ENCODE measurements around the gene MEN1.

MEN1 gene

DNA sequence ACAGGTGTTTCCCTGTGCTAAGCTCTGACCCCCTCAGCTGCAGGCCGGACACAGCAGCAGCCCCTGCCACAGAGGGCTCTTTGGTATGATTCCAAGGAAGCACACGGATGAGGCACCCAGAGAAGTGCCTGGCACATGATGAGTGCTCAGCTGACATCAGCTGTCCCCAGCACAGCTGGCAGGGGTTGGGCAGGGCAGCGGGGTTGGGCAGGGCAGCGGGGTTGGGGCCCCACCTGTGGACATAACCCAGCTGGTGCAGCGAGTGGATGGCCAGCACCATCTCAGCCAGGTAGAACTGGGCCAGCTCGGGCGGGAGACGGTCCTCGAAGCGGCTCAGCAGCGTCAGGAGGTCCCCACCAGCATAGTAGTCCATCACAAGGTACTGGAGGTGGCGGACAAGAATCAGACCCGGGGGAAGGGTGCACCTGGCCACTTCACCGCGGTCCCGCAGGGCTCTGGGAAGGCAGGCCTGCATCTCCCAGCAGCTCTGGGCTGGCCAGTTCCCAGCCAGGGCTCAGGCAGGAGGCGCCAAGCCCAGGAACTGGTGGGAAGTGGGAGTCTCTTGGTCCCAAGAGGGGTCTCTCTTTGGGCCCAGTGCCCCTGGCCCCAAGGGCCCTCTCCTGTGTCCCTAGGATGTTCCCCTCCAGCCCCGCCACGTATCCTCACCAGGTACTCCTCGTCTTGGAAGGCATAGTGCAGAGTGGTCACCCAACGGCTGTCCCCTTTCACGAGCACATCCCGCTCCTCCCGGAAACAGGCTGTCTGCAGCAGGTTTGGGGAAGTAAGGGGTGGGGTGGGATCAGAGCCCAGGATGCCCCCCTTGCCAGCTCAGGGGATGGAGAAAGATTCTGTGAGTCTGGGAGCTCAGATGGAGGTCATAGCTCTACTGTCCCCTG lies 29.8 kb upstream of the MEN1 start:
- no peak for DNase-seq (ENCODE audit: low read depth)
- TF ChIP-seq, protein P1, sequence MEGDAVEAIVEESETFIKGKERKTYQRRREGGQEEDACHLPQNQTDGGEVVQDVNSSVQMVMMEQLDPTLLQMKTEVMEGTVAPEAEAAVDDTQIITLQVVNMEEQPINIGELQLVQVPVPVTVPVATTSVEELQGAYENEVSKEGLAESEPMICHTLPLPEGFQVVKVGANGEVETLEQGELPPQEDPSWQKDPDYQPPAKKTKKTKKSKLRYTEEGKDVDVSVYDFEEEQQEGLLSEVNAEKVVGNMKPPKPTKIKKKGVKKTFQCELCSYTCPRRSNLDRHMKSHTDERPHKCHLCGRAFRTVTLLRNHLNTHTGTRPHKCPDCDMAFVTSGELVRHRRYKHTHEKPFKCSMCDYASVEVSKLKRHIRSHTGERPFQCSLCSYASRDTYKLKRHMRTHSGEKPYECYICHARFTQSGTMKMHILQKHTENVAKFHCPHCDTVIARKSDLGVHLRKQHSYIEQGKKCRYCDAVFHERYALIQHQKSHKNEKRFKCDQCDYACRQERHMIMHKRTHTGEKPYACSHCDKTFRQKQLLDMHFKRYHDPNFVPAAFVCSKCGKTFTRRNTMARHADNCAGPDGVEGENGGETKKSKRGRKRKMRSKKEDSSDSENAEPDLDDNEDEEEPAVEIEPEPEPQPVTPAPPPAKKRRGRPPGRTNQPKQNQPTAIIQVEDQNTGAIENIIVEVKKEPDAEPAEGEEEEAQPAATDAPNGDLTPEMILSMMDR (IDR thresholded peaks at IDR 0.05; ENCODE audit: low read length, missing control alignments) = no peak
- H3K4me3 ChIP-seq (replicated peaks; ENCODE audit: low read depth, low read length) = no peak overlapping the region

DNA sequence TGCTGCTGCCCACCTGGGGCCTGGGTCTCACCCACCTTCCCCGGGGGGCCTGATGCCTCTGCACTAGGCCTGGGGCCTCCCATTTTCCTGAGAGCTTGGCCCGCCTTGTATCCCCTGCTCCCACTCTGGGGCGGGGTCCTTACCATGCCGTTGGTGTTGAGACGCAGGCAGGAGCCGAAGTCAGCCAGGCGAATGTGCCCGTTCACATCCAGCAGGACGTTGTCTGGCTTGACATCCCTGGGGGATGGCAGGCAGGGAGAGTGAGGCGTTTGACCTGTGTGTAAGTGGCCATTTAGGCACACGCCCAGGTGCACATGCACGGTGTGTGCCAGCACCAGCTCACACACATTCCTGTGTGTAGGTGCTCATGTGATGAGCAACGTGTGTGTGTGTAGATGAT lies 29.0 kb upstream of the MEN1 start:
- TF ChIP-seq, protein P1 (IDR thresholded peaks at IDR 0.05; ENCODE audit: low read length, missing control alignments) = no peak
- no peak overlapping the region for H3K4me3 ChIP-seq (replicated peaks; ENCODE audit: low read depth, low read length)
- DNase-seq (ENCODE audit: low read depth) = no peak

DNA sequence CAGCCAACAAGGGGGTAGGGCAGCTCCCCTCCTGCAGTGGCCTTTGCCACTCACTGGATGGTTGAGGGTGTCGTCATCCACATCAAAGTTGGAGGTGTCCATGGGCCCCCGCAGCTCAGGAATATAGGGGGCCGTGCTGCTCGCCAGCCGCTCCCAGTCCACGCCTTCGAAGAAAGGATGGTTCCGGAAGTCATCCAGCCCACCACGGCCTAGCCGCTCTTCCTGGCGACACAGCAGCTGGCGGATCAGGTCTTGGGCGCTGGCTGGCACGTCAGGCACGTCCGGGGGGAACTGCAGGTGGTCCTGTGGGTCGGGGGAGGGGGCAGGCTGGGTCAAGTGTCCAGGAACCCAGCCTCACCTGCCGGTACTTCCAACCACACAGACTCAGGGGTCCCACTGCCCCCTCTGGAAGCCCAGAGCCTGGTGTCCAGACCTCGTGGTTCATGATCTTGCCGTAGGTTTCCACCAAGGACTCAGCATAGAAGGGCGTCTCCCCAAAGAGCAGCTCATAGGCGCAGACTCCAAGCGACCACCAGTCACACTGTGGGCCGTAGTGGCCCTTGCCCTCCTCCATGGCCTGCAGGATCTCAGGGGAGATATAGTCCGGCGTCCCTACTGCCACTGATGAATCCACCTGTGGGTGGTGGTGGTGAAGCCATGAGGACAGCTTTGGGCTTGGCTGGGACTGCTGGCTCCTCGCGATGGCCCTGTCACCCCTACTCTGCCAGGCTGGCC lies 28.4 kb upstream of the MEN1 start:
- no peak for DNase-seq (ENCODE audit: low read depth)
- TF ChIP-seq, protein P1 (IDR thresholded peaks at IDR 0.05; ENCODE audit: low read length, missing control alignments) = no peak

DNA sequence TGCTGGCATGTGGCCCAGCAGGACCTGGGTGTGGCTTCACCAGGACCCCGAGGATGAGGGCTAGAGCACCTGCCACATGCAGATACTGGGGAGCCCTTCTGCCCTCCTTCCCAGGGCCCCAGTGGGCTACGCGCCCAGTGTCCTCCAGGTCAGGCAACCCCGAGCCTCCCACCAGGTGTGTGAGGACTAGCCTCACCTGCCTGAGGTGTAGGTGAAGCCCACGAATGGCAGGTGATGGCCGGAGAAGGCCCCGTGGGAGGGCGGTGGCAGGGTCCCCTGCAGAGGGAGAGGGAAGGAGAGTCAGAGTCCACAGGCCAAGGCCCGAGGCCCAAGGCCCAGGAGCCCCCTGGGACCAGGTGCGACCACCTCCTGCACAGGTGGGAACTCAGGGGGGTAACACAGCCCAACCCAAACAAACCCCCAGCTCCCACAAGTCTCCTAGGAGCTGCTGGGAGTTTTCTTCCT lies 27.6 kb upstream of the MEN1 start:
- TF ChIP-seq, protein P1 (IDR thresholded peaks at IDR 0.05; ENCODE audit: low read length, missing control alignments) = no peak
- DNase-seq (ENCODE audit: low read depth) = no peak
- no peak overlapping the region for H3K4me3 ChIP-seq (replicated peaks; ENCODE audit: low read depth, low read length)

More for the DNA sequence above, 28.4 kb upstream of the MEN1 start:
- no peak overlapping the region for H3K4me3 ChIP-seq (replicated peaks; ENCODE audit: low read depth, low read length)

DNA sequence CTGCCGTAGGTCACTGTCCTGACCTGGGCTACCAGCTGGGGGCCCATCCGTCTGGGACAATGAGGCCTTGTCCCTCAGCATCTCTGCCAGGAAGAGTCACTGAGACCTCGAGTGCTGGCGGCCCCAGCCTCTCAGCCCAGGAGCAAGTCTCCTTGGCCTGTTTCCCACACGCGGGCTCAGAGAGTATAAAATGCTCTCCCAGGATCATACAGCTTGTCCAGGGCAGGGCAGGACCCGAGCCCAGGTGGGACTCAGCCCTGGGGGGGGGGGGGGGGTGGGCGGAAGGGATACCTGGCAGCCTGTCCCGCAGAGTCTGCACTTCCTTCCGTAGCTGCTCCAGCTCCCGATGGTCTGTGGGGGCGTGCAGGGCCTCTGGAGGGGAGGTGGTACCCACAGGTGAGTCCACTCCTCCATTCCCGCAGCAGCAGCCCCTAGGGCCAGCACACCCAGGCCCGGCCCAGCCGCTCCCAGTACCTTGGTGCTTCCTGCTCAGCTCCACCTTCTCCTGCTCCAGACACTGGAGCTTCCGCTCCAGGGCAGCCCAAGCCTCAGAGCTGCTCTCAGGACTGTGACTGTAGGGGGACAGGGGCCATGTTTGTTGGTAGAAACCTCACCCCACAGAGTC lies 26.2 kb upstream of the MEN1 start:
- H3K4me3 ChIP-seq (replicated peaks; ENCODE audit: low read depth, low read length) = no peak overlapping the region
- no peak for DNase-seq (ENCODE audit: low read depth)
- TF ChIP-seq, protein P1 (IDR thresholded peaks at IDR 0.05; ENCODE audit: low read length, missing control alignments) = no peak

DNA sequence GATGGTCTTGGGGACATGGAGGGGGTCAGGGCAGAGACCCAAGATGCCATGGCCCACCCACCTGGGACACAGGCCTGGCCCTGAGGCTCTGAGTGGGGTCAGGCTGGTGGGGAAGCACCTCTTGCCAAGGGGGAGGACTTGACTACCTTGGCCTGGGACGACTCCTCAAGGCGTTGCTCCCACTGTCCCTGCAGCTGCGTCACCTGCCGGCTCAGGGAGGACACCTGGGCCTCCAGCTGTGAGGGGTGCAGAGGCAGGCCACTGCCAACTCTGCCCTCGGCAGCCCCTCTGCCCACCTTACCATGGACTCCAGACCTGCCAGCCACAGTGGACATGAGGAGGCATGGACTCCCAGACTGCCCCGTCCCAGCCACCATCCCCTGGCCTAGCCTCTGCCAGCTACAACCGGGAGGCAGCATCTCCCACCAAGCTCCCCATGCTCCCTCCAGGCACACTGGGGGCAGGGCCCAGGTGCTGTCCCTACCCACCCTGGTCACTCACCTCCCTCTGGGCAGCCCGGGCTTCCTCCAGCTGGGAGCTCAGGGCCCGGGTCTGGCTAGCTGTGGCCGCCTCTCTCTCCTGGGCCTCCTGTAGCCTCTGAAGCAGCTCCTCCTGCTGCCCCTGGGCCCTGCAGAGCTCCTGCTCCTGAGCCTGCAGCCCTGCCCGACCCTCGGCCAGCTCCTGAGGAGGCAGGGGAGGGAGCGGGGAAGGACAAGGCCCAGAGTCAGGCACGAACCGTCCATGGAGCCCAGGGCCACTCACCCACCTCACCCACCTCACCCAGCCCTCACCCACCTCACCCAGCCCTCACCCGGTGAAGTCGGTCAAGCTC lies 25.5 kb upstream of the MEN1 start:
- TF ChIP-seq, protein P1 (IDR thresholded peaks at IDR 0.05; ENCODE audit: low read length, missing control alignments) = no peak
- DNase-seq (ENCODE audit: low read depth) = no peak
- no peak overlapping the region for H3K4me3 ChIP-seq (replicated peaks; ENCODE audit: low read depth, low read length)
